ENCODE measurements around the gene PDAP1. TPM values are rescaled to one million over a fixed set of nuclear protein-coding genes. Genes with fewer than 3 reads are reported as not detected.

PDAP1 gene
- total RNA-seq, 1 experiment from 2014 or later = 147 TPM

- H3K9me3 ChIP-seq (ENCODE audit: control insufficient read depth, insufficient read depth, low read depth, low read length) = no peaks in the 10 kb centered on the region
- peaks cover 23% of the 10 kb centered on the region for H3K4me1 ChIP-seq (ENCODE audit: control insufficient read depth, insufficient read depth, low read length)
- H3K27ac ChIP-seq (ENCODE audit: low read length) = no peak overlapping the region
- ChIA-PET CTCF (no interaction called here), POLR2A (no interaction called here)
- no TSS peak for BruUV-seq (replicated peaks)
- intact Hi-C loops (cut with micrococcal nuclease; ENCODE audit: unreplicated experiment) (no loop called here), in situ Hi-C loops (cut with HindIII; ENCODE audit: low pct_unique_long_range_greater_than_20kb, low sequenced_read_pairs) (no loop called here)
- peaks cover 6% of the 10 kb centered on the region; the same call in 1 of the 2 replicates for H3K36me3 ChIP-seq (ENCODE audit: control insufficient read depth, insufficient read depth, low read length)
- no peak for ATAC-seq
- TF ChIP-seq CTCF (IDR thresholded peaks at IDR 0.05) = no peak
- TF ChIP-seq POLR2AphosphoS5 (IDR thresholded peaks at IDR 0.05; ENCODE audit: low read depth, low read length) = no peak
- no peak for TF ChIP-seq TCF7L2 (IDR thresholded peaks at IDR 0.05; ENCODE audit: low read depth, low read length)
- TF ChIP-seq, protein P1, sequence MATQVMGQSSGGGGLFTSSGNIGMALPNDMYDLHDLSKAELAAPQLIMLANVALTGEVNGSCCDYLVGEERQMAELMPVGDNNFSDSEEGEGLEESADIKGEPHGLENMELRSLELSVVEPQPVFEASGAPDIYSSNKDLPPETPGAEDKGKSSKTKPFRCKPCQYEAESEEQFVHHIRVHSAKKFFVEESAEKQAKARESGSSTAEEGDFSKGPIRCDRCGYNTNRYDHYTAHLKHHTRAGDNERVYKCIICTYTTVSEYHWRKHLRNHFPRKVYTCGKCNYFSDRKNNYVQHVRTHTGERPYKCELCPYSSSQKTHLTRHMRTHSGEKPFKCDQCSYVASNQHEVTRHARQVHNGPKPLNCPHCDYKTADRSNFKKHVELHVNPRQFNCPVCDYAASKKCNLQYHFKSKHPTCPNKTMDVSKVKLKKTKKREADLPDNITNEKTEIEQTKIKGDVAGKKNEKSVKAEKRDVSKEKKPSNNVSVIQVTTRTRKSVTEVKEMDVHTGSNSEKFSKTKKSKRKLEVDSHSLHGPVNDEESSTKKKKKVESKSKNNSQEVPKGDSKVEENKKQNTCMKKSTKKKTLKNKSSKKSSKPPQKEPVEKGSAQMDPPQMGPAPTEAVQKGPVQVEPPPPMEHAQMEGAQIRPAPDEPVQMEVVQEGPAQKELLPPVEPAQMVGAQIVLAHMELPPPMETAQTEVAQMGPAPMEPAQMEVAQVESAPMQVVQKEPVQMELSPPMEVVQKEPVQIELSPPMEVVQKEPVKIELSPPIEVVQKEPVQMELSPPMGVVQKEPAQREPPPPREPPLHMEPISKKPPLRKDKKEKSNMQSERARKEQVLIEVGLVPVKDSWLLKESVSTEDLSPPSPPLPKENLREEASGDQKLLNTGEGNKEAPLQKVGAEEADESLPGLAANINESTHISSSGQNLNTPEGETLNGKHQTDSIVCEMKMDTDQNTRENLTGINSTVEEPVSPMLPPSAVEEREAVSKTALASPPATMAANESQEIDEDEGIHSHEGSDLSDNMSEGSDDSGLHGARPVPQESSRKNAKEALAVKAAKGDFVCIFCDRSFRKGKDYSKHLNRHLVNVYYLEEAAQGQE (IDR thresholded peaks at IDR 0.05; ENCODE audit: insufficient read depth in 1 of 2, low read depth in 2 of 2, low read length in 1 of 2) = no peak
- no peak for TF ChIP-seq SIN3A (IDR thresholded peaks at IDR 0.05; ENCODE audit: borderline replicate concordance, insufficient read depth, low read depth, low read length)
- no peak overlapping the region for H3K4me3 ChIP-seq (ENCODE audit: low read depth in 2 of 2, low read length in 2 of 2)
- DNase-seq (ENCODE audit: low read depth, low spot score) = no peak
- no peaks in the 10 kb centered on the region for H3K27me3 ChIP-seq (ENCODE audit: control insufficient read depth, insufficient read depth, low read length)
Observed at GRCh38 chr7:99371376-99371920, 36.9 kb downstream of the PDAP1 start.

DNA sequence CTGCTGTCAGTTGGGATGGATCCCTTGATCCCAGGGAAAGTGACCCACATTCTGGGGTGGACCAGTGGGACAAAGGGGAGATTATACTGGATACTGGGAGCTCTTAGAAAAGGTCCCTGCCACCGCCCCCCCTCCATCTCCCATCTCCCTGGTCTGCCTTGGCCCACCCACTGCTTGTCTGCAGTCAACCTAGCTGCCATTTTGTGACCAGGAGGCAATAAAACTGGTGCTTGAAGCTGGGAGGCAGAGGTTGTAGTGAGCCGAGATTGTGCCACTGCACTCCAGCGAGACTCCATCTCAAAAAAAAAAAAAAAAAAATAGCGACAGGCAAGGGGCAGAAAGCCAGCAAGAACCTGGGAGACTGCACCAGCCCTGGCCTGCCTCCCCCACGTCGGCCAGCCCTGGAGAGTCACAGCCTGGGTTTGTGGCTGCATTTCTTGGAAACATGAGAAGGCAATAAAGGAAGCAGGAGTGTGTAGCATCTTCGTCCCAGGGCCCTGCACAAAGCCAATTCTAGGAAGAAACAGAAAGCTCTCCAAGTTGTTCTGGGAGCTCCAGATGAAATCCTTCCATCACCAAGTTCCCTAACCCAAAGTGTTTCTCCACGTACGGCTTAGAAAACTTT is 38.5 kb downstream of the PDAP1 start:
- no TSS peak for BruUV-seq (replicated peaks)
- ChIA-PET CTCF (no interaction called here), POLR2A (interaction anchor here (0.6 kb wide), 1 partner anchor 44 kb away, joined by 4 read pairs; no protein-coding TSS in a partner anchor)
- H3K4me1 ChIP-seq (ENCODE audit: control insufficient read depth, insufficient read depth, low read length) = peaks cover 19% of the 10 kb centered on the region
- no peak overlapping the region for H3K27ac ChIP-seq (ENCODE audit: low read length)
- intact Hi-C loops (cut with micrococcal nuclease; ENCODE audit: unreplicated experiment) = no loop called here
- TF ChIP-seq SIN3A (IDR thresholded peaks at IDR 0.05; ENCODE audit: borderline replicate concordance, insufficient read depth, low read depth, low read length) (no peak), CTCF (IDR thresholded peaks at IDR 0.05) (no peak), POLR2AphosphoS5 (IDR thresholded peaks at IDR 0.05; ENCODE audit: low read depth, low read length) (no peak)
- TF ChIP-seq, protein P1 (IDR thresholded peaks at IDR 0.05; ENCODE audit: insufficient read depth in 1 of 2, low read depth in 2 of 2, low read length in 1 of 2) = no peak
- DNase-seq (ENCODE audit: low read depth, low spot score) (no peak), ATAC-seq (no peak)
- no peaks in the 10 kb centered on the region for H3K9me3 ChIP-seq (ENCODE audit: control insufficient read depth, insufficient read depth, low read depth, low read length)
- peaks cover 6% of the 10 kb centered on the region; the same call in 1 of the 2 replicates for H3K36me3 ChIP-seq (ENCODE audit: control insufficient read depth, insufficient read depth, low read length)
- H3K27me3 ChIP-seq (ENCODE audit: control insufficient read depth, insufficient read depth, low read length) = no peaks in the 10 kb centered on the region
- in situ Hi-C loops (cut with HindIII; ENCODE audit: low pct_unique_long_range_greater_than_20kb, low sequenced_read_pairs) = no loop called here
- H3K4me3 ChIP-seq (ENCODE audit: low read depth in 2 of 2, low read length in 2 of 2) = no peak overlapping the region
